HEK293 (cell line): ENCODE data around the gene CPA2.

Source experiments
- CTCF ChIP-seq: fragments of 450-650 bp; formaldehyde crosslinking; IDR thresholded peaks from 2 replicates; pipeline ENCODE4 v1.5.1; 2016; ENCODE audit warnings: missing biosample characterization, missing genetic modification characterization
- HOXD13 ChIP-seq: sonication (generic); formaldehyde crosslinking; IDR thresholded peaks from 2 replicates; pipeline ENCODE4 v1.8.0; 2022; ENCODE audit warnings: missing genetic modification reagents, borderline replicate concordance
- REST ChIP-seq: fragments of 450-650 bp; formaldehyde crosslinking; IDR thresholded peaks from 2 replicates; pipeline ENCODE4 v1.5.1; 2016; ENCODE audit warnings: missing biosample characterization, missing genetic modification characterization
- ZBTB1 ChIP-seq: fragments of 450-650 bp; formaldehyde crosslinking; IDR thresholded peaks from 2 replicates; pipeline ENCODE4 v1.5.1; 2016; ENCODE audit warnings: missing biosample characterization, missing genetic modification characterization
- ZBTB17 ChIP-seq: fragments of 450-650 bp; formaldehyde crosslinking; IDR thresholded peaks from 2 replicates; pipeline ENCODE4 v1.5.1; 2016; ENCODE audit warnings: missing biosample characterization, missing genetic modification characterization
- ZBTB26 ChIP-seq: fragments of 450-650 bp; formaldehyde crosslinking; optimal IDR thresholded peaks from 2 replicates; pipeline ENCODE3; 2016; ENCODE audit warnings: missing biosample characterization, mild to moderate bottlenecking, missing genetic modification characterization
- ZIC2 ChIP-seq: fragments of 450-650 bp; formaldehyde crosslinking; IDR thresholded peaks from 2 replicates; pipeline ENCODE4 v1.5.1; 2016; ENCODE audit warnings: missing biosample characterization, missing genetic modification characterization
- ZNF169 ChIP-seq: fragments of 450-650 bp; formaldehyde crosslinking; IDR thresholded peaks from 2 replicates; pipeline ENCODE4 v1.5.1; 2016; ENCODE audit warnings: missing biosample characterization, missing genetic modification characterization
- ZNF350 ChIP-seq: fragments of 450-650 bp; formaldehyde crosslinking; IDR thresholded peaks from 2 replicates; pipeline ENCODE4 v1.5.0; 2017; ENCODE audit warnings: missing biosample characterization, mild to moderate bottlenecking, missing genetic modification characterization
- ZNF488 ChIP-seq: fragments of 450-650 bp; formaldehyde crosslinking; IDR thresholded peaks from 2 replicates; pipeline ENCODE4 v1.5.1; 2016; ENCODE audit warnings: missing biosample characterization, missing genetic modification characterization
- ZNF558 ChIP-seq: fragments of 450-650 bp; formaldehyde crosslinking; IDR thresholded peaks from 2 replicates; pipeline ENCODE4 v1.5.1; 2016; ENCODE audit warnings: missing biosample characterization, missing genetic modification characterization
- ZNF600 ChIP-seq: fragments of 450-650 bp; formaldehyde crosslinking; IDR thresholded peaks from 2 replicates; pipeline ENCODE4 v1.5.1; 2016; ENCODE audit warnings: missing biosample characterization, missing genetic modification characterization
- ZNF629 ChIP-seq: fragments of 450-650 bp; formaldehyde crosslinking; IDR thresholded peaks from 2 replicates; pipeline ENCODE4 v1.5.1; 2017; ENCODE audit warnings: missing biosample characterization, missing genetic modification characterization
- ZNF76 ChIP-seq: fragments of 450-650 bp; formaldehyde crosslinking; IDR thresholded peaks from 2 replicates; pipeline ENCODE4; 2016; ENCODE audit warnings: low read depth, missing biosample characterization, missing genetic modification characterization, borderline replicate concordance

- TF ChIP-seq HOXD13 (CRISPR knock-in tag), result no peak
- TF ChIP-seq CTCF (tag by site-specific recombination), result no peak
- no peak for TF ChIP-seq ZNF629 (tag by site-specific recombination)
- TF ChIP-seq ZNF600 (tag by site-specific recombination), result no peak
- TF ChIP-seq ZNF169 (tag by site-specific recombination), result no peak
- TF ChIP-seq ZBTB17, result no peak
- no peak for TF ChIP-seq ZNF350 (tag by site-specific recombination)
- TF ChIP-seq ZBTB1 (tag by site-specific recombination), result no peak
- no peak for TF ChIP-seq ZNF76 (tag by site-specific recombination)
- TF ChIP-seq ZNF488, result no peak
- TF ChIP-seq REST (tag by site-specific recombination), result no peak
- no peak for TF ChIP-seq ZNF558 (tag by site-specific recombination)
- TF ChIP-seq ZBTB26, result no peak
- no peak for TF ChIP-seq ZIC2 (tag by site-specific recombination)
Measured at GRCh38 chr7:130279906-130280305, 13.2 kb downstream of the CPA2 start.
